ENCODE measurements around the gene SRSF5. TPM values are rescaled to one million over a fixed set of nuclear protein-coding genes. Genes with fewer than 3 reads are reported as not detected.

Gene SRSF5
- total and polyA plus RNA-seq, 2 of the 13 experiments (the other 11 are each of a cell fraction or from before 2014, with no cell fraction given), result 189 to 277 TPM

DNA sequence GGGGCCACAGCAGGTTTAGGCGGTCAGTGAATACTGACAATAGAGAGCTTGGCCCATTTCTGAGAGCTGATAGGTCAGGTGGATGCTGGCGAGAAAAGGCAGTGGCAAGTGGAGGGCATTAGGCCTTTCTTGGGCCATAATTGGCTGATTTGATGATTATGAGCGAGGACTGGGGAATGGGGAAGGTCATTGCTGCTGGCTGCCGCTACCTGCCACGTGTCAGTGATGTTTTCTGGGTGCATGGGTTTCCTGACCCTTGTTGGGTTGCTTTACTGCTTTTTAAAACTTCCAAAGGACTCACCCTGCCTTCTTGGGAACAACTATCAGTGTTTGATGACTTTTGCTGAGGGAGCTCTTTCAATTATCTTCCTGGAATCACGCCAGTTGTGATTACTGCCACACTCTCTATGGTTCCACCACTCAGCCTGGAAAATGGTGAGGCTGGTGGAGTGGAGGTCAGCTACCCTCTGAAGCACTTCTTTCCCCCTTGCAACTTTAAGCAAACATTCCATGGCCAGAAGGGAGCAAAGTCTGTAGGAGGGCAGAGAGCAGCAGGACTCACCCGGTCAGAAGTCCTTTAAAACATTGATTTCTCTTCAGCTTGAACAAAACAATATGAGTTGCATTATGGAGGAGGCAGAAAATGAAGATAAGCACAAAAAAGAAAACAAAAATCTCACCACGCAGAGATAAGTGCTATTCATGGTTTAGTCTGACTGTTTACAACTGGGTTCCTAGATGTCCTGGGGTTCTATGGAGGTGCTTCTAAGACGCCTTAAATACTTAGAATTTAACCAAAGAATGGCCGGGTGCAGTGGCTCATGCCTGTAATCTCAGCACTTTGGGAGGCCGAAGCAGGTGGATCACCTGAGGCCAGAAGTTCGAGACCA is 42.2 kb downstream of the SRSF5 start (continued):
- TF ChIP-seq ZBTB26 (CRISPR knock-in tag; IDR thresholded peaks at IDR 0.05; ENCODE audit: borderline replicate concordance) (no peak; the same call in 1 of the 2 replicates), KLF6 (CRISPR knock-in tag; IDR thresholded peaks at IDR 0.05) (no peak), CHD4 (IDR thresholded peaks at IDR 0.05; ENCODE audit: borderline replicate concordance, low read length) (peak; percentile 61; the same call in 1 of the 2 replicates), ZNF282 (IDR thresholded peaks at IDR 0.05; ENCODE audit: partially characterized antibody) (no peak), ESRRA (CRISPR knock-in tag; IDR thresholded peaks at IDR 0.05; ENCODE audit: low read depth) (peak; percentile 84; the same call in 1 of the 2 replicates), ZNF660 (CRISPR knock-in tag; IDR thresholded peaks at IDR 0.05; ENCODE audit: borderline replicate concordance, low read depth) (no peak), ZC3H4 (CRISPR knock-in tag; IDR thresholded peaks at IDR 0.05; ENCODE audit: borderline replicate concordance) (no peak; the same call in 1 of the 2 replicates), TMF1 (CRISPR knock-in tag; IDR thresholded peaks at IDR 0.05; ENCODE audit: low read depth) (no peak), ZNF501 (CRISPR knock-in tag; IDR thresholded peaks at IDR 0.05) (peak; percentile 40; the same call in 1 of the 2 replicates), ZNF891 (CRISPR knock-in tag; IDR thresholded peaks at IDR 0.05) (no peak; the same call in 1 of the 2 replicates), KDM1A (CRISPR knock-in tag; IDR thresholded peaks at IDR 0.05) (no peak; the same call in 1 of the 2 replicates), RAD51 (IDR thresholded peaks at IDR 0.05; ENCODE audit: borderline replicate concordance) (no peak), MAFG (CRISPR knock-in tag; IDR thresholded peaks at IDR 0.05) (no peak), SSRP1 (CRISPR knock-in tag; IDR thresholded peaks at IDR 0.05) (no peak), ZNF326 (CRISPR knock-in tag; IDR thresholded peaks at IDR 0.05; ENCODE audit: borderline replicate concordance) (no peak), ZNF33A (CRISPR knock-in tag; IDR thresholded peaks at IDR 0.05; ENCODE audit: borderline replicate concordance) (no peak), HNRNPL (IDR thresholded peaks at IDR 0.05; ENCODE audit: low read depth, low read length) (no peak), PHF8 (CRISPR knock-in tag; IDR thresholded peaks at IDR 0.05) (no peak; the same call in 1 of the 2 replicates), ZNF367 (CRISPR knock-in tag; IDR thresholded peaks at IDR 0.05; ENCODE audit: borderline replicate concordance) (no peak), HNRNPUL1 (IDR thresholded peaks at IDR 0.05; ENCODE audit: low read depth, low read length) (no peak), MTF1 (CRISPR knock-in tag; IDR thresholded peaks at IDR 0.05) (no peak)
- TF ChIP-seq, protein P1, sequence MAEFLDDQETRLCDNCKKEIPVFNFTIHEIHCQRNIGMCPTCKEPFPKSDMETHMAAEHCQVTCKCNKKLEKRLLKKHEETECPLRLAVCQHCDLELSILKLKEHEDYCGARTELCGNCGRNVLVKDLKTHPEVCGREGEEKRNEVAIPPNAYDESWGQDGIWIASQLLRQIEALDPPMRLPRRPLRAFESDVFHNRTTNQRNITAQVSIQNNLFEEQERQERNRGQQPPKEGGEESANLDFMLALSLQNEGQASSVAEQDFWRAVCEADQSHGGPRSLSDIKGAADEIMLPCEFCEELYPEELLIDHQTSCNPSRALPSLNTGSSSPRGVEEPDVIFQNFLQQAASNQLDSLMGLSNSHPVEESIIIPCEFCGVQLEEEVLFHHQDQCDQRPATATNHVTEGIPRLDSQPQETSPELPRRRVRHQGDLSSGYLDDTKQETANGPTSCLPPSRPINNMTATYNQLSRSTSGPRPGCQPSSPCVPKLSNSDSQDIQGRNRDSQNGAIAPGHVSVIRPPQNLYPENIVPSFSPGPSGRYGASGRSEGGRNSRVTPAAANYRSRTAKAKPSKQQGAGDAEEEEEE (CRISPR knock-in tag; IDR thresholded peaks at IDR 0.05; ENCODE audit: borderline replicate concordance), result no peak
- TF ChIP-seq, protein P2, sequence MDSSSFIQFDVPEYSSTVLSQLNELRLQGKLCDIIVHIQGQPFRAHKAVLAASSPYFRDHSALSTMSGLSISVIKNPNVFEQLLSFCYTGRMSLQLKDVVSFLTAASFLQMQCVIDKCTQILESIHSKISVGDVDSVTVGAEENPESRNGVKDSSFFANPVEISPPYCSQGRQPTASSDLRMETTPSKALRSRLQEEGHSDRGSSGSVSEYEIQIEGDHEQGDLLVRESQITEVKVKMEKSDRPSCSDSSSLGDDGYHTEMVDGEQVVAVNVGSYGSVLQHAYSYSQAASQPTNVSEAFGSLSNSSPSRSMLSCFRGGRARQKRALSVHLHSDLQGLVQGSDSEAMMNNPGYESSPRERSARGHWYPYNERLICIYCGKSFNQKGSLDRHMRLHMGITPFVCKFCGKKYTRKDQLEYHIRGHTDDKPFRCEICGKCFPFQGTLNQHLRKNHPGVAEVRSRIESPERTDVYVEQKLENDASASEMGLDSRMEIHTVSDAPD (CRISPR knock-in tag; IDR thresholded peaks at IDR 0.05), result peak; percentile 91
- TF ChIP-seq, protein P3, sequence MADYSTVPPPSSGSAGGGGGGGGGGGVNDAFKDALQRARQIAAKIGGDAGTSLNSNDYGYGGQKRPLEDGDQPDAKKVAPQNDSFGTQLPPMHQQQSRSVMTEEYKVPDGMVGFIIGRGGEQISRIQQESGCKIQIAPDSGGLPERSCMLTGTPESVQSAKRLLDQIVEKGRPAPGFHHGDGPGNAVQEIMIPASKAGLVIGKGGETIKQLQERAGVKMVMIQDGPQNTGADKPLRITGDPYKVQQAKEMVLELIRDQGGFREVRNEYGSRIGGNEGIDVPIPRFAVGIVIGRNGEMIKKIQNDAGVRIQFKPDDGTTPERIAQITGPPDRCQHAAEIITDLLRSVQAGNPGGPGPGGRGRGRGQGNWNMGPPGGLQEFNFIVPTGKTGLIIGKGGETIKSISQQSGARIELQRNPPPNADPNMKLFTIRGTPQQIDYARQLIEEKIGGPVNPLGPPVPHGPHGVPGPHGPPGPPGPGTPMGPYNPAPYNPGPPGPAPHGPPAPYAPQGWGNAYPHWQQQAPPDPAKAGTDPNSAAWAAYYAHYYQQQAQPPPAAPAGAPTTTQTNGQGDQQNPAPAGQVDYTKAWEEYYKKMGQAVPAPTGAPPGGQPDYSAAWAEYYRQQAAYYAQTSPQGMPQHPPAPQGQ (CRISPR knock-in tag; IDR thresholded peaks at IDR 0.05; ENCODE audit: borderline replicate concordance), result 0 out of 2 replicates have a peak, but pooled peaks have one; percentile 65

Data from HepG2 (cell line).